ENCODE results near the gene CCM2. TPM values are rescaled to one million over a fixed set of nuclear protein-coding genes. Genes with fewer than 3 reads are reported as not detected.

CCM2 gene
- polyA plus RNA-seq, 10 donors = 37.7 to 44.1 (median 40.4) TPM

- DNase-seq = no peak
Observed at GRCh38 chr7:45078125-45078681, 78.2 kb downstream of the CCM2 start.

- DNase-seq = no peak
Observed at GRCh38 chr7:45080265-45080957, 80.4 kb downstream of the CCM2 start.

GRCh38 chr7:45080958-45081669 is 81.1 kb downstream of the CCM2 start:
- DNase-seq = no peak

- no peak for DNase-seq
Observed at GRCh38 chr7:45081670-45081974, 81.6 kb downstream of the CCM2 start.

GRCh38 chr7:45082031-45082830 is 82.2 kb downstream of the CCM2 start:
- no peak for DNase-seq

- no peak for DNase-seq
Observed at GRCh38 chr7:45082831-45083331, 82.9 kb downstream of the CCM2 start.

GRCh38 chr7:45084336-45084735 is 84.3 kb downstream of the CCM2 start:
- DNase-seq = no peak

- DNase-seq = no peak
Observed at GRCh38 chr7:45084901-45085618, 85.1 kb downstream of the CCM2 start.

- DNase-seq = no peak
Observed at GRCh38 chr7:45085619-45086200, 85.7 kb downstream of the CCM2 start.

GRCh38 chr7:45086331-45087065 is 86.5 kb downstream of the CCM2 start:
- DNase-seq = no peak

GRCh38 chr7:45087301-45088145 is 87.5 kb downstream of the CCM2 start:
- no peak for DNase-seq

- DNase-seq = peak in 2 of 3 donors; percentile 6 to 41
Observed at GRCh38 chr7:45088146-45088701, 88.2 kb downstream of the CCM2 start.

GRCh38 chr7:45088821-45089340 is 88.9 kb downstream of the CCM2 start, which contains the start of gene NACAD:
Gene NACAD, minus strand, starts transcription at chr7:45088969. Its CDS starts 75 bp downstream, at chr7:45088894.
- peak; percentile 40 to 78 (median 61) for DNase-seq

GRCh38 chr7:45089341-45089891 is 89.4 kb downstream of the CCM2 start:
- DNase-seq = peak in 2 of 3 donors; percentile 20 to 46

- no peak for DNase-seq
Observed at GRCh38 chr7:45092100-45092930, 92.3 kb downstream of the CCM2 start.

GRCh38 chr7:45092931-45093235 is 92.9 kb downstream of the CCM2 start:
- no peak for DNase-seq

GRCh38 chr7:45098983-45099839 is 99.2 kb downstream of the CCM2 start:
- no peak for DNase-seq
